PC-3 (cell line): Measurements from ENCODE around the gene SNCAIP.

Experiments
- CTCF ChIP-seq: fragments of 300-600 bp; sonication (generic); conservative IDR thresholded peaks from 2 replicates; pipeline ENCODE4 v1.5.1; 2017; ENCODE audit warnings: antibody characterized with exemption, low read depth, mild to moderate bottlenecking, low read length
- EZH2 ChIP-seq: fragments of 300-600 bp; sonication (generic); IDR thresholded peaks from one replicate; pipeline ENCODE4 v1.6.1; 2017; ENCODE audit warnings: antibody characterized with exemption, mild to moderate bottlenecking, low read length; ENCODE audit not compliant: unreplicated experiment

- TF ChIP-seq EZH2 (no peak), CTCF (no peak)
These were observed 73.8 kb downstream of the SNCAIP start for GRCh38 chr5:122385808-122386207.
